ENCODE results near the gene RPL18.
A peak's percentile ranks its signal among the peaks of the same experiment; 100 is the strongest.

The RPL18 gene

DNA sequence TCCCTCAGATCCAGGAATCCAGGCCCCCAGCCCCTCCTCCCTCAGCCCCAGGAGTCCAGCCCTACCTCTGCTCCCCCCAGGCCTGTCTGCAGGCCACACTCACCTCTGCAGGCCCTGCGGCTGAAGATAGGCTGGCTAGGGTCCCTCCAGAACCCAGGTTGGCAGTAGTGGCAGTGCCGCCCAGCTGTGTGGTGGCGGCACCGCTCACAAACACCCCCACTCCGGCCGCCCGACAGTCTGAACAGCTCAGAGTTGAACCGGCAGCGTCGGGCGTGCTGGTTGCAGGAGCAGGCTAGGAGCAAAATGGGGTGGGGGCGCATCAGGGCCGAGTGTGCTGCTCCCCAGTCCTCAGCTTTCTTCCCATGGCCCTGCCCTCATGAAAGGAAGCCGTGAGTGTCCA, 45.5 kb upstream of the RPL18 start:
- no peak overlapping the region for H3K14ac ChIP-seq (ENCODE audit: low read length)
- H3K27me3 ChIP-seq (ENCODE audit: insufficient read depth, low read length), result no peaks in the 10 kb centered on the region
- DNase-seq, result no peak

GRCh38 chr19:48663667-48664066, 44.7 kb upstream of the RPL18 start:
- no CpG with 5 or more reads among the region's 4 CpGs for WGBS (ENCODE audit: extremely low coverage, insufficient coverage, insufficient read length)
- Histone ChIP-seq H4K8ac (ENCODE audit: low read depth, low read length) (no peak overlapping the region), H3K27me3 (ENCODE audit: insufficient read depth, low read length) (no peaks in the 10 kb centered on the region), H4K91ac (ENCODE audit: low read depth, low read length) (no peak overlapping the region), H2AK5ac (ENCODE audit: low read length) (no peak overlapping the region), H2BK12ac (ENCODE audit: low read length) (no peak overlapping the region), H3K4me2 (ENCODE audit: low read length) (no peak overlapping the region), H3K14ac (ENCODE audit: low read length) (no peak overlapping the region), H3K23ac (ENCODE audit: low read length) (no peak overlapping the region), H3K9me3 (ENCODE audit: insufficient read depth, low read depth, low read length) (peaks cover under 1% of the 10 kb centered on the region), H4K12ac (ENCODE audit: low read depth, low read length) (no peak overlapping the region), H3K79me2 (ENCODE audit: control insufficient read depth, insufficient read depth, low read length, poor library complexity) (no peaks in the 10 kb centered on the region), H3K27ac (ENCODE audit: low read depth, low read length) (no peak overlapping the region), H3K36me3 (ENCODE audit: control insufficient read depth in 1 of 2, insufficient read depth in 2 of 2, low read length in 2 of 2) (no peaks in the 10 kb centered on the region), H3K4me3 (ENCODE audit: low read depth, low read length) (no peak overlapping the region), H3K4me1 (ENCODE audit: control insufficient read depth in 1 of 2, insufficient read depth in 2 of 2, low read length in 2 of 2) (no peaks in the 10 kb centered on the region), H3K9ac (ENCODE audit: low read length) (no peak overlapping the region), H2BK120ac (ENCODE audit: insufficient read depth, low read length, poor library complexity) (no peak overlapping the region), H2BK5ac (ENCODE audit: low read depth, low read length, poor library complexity) (no peak overlapping the region), H3K18ac (ENCODE audit: low read length) (no peak overlapping the region), H3K4ac (ENCODE audit: low read depth, low read length) (no peak overlapping the region), H2AFZ (ENCODE audit: insufficient read depth, low read length, poor library complexity) (no peak overlapping the region), H3K79me1 (ENCODE audit: low read length) (no peaks in the 10 kb centered on the region)
- no peak for DNase-seq

More for the DNA sequence above, 45.5 kb upstream of the RPL18 start:
- Histone ChIP-seq H2AK5ac (ENCODE audit: low read length) (no peak overlapping the region), H3K4me1 (ENCODE audit: control insufficient read depth in 1 of 2, insufficient read depth in 2 of 2, low read length in 2 of 2) (no peaks in the 10 kb centered on the region), H4K8ac (ENCODE audit: low read depth, low read length) (no peak overlapping the region), H3K79me2 (ENCODE audit: control insufficient read depth, insufficient read depth, low read length, poor library complexity) (no peaks in the 10 kb centered on the region), H2BK120ac (ENCODE audit: insufficient read depth, low read length, poor library complexity) (no peak overlapping the region), H3K36me3 (ENCODE audit: control insufficient read depth in 1 of 2, insufficient read depth in 2 of 2, low read length in 2 of 2) (no peaks in the 10 kb centered on the region), H4K12ac (ENCODE audit: low read depth, low read length) (no peak overlapping the region), H3K79me1 (ENCODE audit: low read length) (no peaks in the 10 kb centered on the region), H4K91ac (ENCODE audit: low read depth, low read length) (no peak overlapping the region), H2BK5ac (ENCODE audit: low read depth, low read length, poor library complexity) (no peak overlapping the region), H3K23ac (ENCODE audit: low read length) (no peak overlapping the region), H3K9ac (ENCODE audit: low read length) (no peak overlapping the region), H3K4ac (ENCODE audit: low read depth, low read length) (no peak overlapping the region), H3K4me3 (ENCODE audit: low read depth, low read length) (no peak overlapping the region), H2AFZ (ENCODE audit: insufficient read depth, low read length, poor library complexity) (no peak overlapping the region), H3K9me3 (ENCODE audit: insufficient read depth, low read depth, low read length) (peaks cover 4% of the 10 kb centered on the region), H3K18ac (ENCODE audit: low read length) (no peak overlapping the region), H3K4me2 (ENCODE audit: low read length) (no peak overlapping the region), H3K27ac (ENCODE audit: low read depth, low read length) (no peak overlapping the region), H2BK12ac (ENCODE audit: low read length) (no peak overlapping the region)
- WGBS (ENCODE audit: extremely low coverage, insufficient coverage, insufficient read length), result no CpG with 5 or more reads among the region's 14 CpGs

GRCh38 chr19:48661711-48662090, 42.7 kb upstream of the RPL18 start:
- no peak overlapping the region for H3K18ac ChIP-seq (ENCODE audit: low read length)
- WGBS (ENCODE audit: extremely low coverage, insufficient coverage, insufficient read length), result no CpG with 5 or more reads among the region's 50 CpGs
- H3K79me1 ChIP-seq (ENCODE audit: low read length), result no peaks in the 10 kb centered on the region
- no peak overlapping the region for H2AFZ ChIP-seq (ENCODE audit: insufficient read depth, low read length, poor library complexity)
- H3K23ac ChIP-seq (ENCODE audit: low read length), result no peak overlapping the region
- no peak overlapping the region for H3K4ac ChIP-seq (ENCODE audit: low read depth, low read length)
- H3K9ac ChIP-seq (ENCODE audit: low read length), result no peak overlapping the region
- DNase-seq, result no peak
- no peaks in the 10 kb centered on the region for H3K36me3 ChIP-seq (ENCODE audit: control insufficient read depth in 1 of 2, insufficient read depth in 2 of 2, low read length in 2 of 2)
- no peak overlapping the region for H3K14ac ChIP-seq (ENCODE audit: low read length)
- H2BK5ac ChIP-seq (ENCODE audit: low read depth, low read length, poor library complexity), result no peak overlapping the region
- no peaks in the 10 kb centered on the region for H3K4me1 ChIP-seq (ENCODE audit: control insufficient read depth in 1 of 2, insufficient read depth in 2 of 2, low read length in 2 of 2)
- no peak overlapping the region for H2BK120ac ChIP-seq (ENCODE audit: insufficient read depth, low read length, poor library complexity)
- no peak overlapping the region for H4K12ac ChIP-seq (ENCODE audit: low read depth, low read length)
- no peak overlapping the region for H3K27ac ChIP-seq (ENCODE audit: low read depth, low read length)
- no peak overlapping the region for H2AK5ac ChIP-seq (ENCODE audit: low read length)
- H3K4me3 ChIP-seq (ENCODE audit: low read depth, low read length), result no peak overlapping the region
- no peak overlapping the region for H4K91ac ChIP-seq (ENCODE audit: low read depth, low read length)
- H3K79me2 ChIP-seq (ENCODE audit: control insufficient read depth, insufficient read depth, low read length, poor library complexity), result no peaks in the 10 kb centered on the region
- H2BK12ac ChIP-seq (ENCODE audit: low read length), result no peak overlapping the region
- H3K27me3 ChIP-seq (ENCODE audit: insufficient read depth, low read length), result no peaks in the 10 kb centered on the region
- no peaks in the 10 kb centered on the region for H3K9me3 ChIP-seq (ENCODE audit: insufficient read depth, low read depth, low read length)
- no peak overlapping the region for H4K8ac ChIP-seq (ENCODE audit: low read depth, low read length)
- no peak overlapping the region for H3K4me2 ChIP-seq (ENCODE audit: low read length)

GRCh38 chr19:48660852-48661710, 42.1 kb upstream of the RPL18 start:
- H2AFZ ChIP-seq (ENCODE audit: insufficient read depth, low read length, poor library complexity), result no peak overlapping the region
- H4K8ac ChIP-seq (ENCODE audit: low read depth, low read length), result no peak overlapping the region
- H3K18ac ChIP-seq (ENCODE audit: low read length), result no peak overlapping the region
- no peak overlapping the region for H4K91ac ChIP-seq (ENCODE audit: low read depth, low read length)
- no peak overlapping the region for H2AK5ac ChIP-seq (ENCODE audit: low read length)
- H3K9me3 ChIP-seq (ENCODE audit: insufficient read depth, low read depth, low read length), result no peaks in the 10 kb centered on the region
- no peak overlapping the region for H2BK120ac ChIP-seq (ENCODE audit: insufficient read depth, low read length, poor library complexity)
- H2BK12ac ChIP-seq (ENCODE audit: low read length), result no peak overlapping the region
- WGBS (ENCODE audit: extremely low coverage, insufficient coverage, insufficient read length), result no CpG with 5 or more reads among the region's 35 CpGs
- no peaks in the 10 kb centered on the region for H3K79me2 ChIP-seq (ENCODE audit: control insufficient read depth, insufficient read depth, low read length, poor library complexity)
- no peaks in the 10 kb centered on the region for H3K36me3 ChIP-seq (ENCODE audit: control insufficient read depth in 1 of 2, insufficient read depth in 2 of 2, low read length in 2 of 2)
- DNase-seq, result peak; percentile 63 to 78
- no peaks in the 10 kb centered on the region for H3K27me3 ChIP-seq (ENCODE audit: insufficient read depth, low read length)
- no peaks in the 10 kb centered on the region for H3K4me1 ChIP-seq (ENCODE audit: control insufficient read depth in 1 of 2, insufficient read depth in 2 of 2, low read length in 2 of 2)
- H3K4me2 ChIP-seq (ENCODE audit: low read length), result no peak overlapping the region
- no peaks in the 10 kb centered on the region for H3K79me1 ChIP-seq (ENCODE audit: low read length)
- no peak overlapping the region for H2BK5ac ChIP-seq (ENCODE audit: low read depth, low read length, poor library complexity)
- H3K23ac ChIP-seq (ENCODE audit: low read length), result no peak overlapping the region
- H3K4me3 ChIP-seq (ENCODE audit: low read depth, low read length), result no peak overlapping the region
- H3K4ac ChIP-seq (ENCODE audit: low read depth, low read length), result no peak overlapping the region
- H4K12ac ChIP-seq (ENCODE audit: low read depth, low read length), result no peak overlapping the region
- H3K14ac ChIP-seq (ENCODE audit: low read length), result no peak overlapping the region
- no peak overlapping the region for H3K27ac ChIP-seq (ENCODE audit: low read depth, low read length)
- no peak overlapping the region for H3K9ac ChIP-seq (ENCODE audit: low read length)
